ENCODE results near the gene KIAA0319L.

KIAA0319L gene

DNA sequence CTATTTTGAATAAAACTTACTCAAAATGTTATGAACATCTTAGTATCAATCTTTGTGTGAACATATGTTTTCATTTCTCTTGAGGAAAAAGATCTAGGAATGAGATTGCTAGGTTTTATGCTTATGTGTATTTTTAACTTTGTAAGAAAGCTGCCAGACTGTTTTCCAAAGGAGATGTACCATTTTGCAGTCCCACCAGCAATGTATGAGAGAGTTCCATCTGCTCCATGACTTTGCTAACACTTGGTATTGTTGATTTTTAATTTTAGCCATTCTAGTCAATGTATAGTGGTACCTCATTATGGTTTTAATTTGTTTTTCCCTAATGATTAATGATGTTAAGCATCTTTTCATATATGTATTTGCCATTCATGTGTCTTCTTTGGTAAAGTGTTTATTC, 156.2 kb downstream of the KIAA0319L start:
- H3K9me3 ChIP-seq (ENCODE audit: insufficient read depth, low read depth, low read length) = no peaks in the 10 kb centered on the region
- no peak overlapping the region for H3K27ac ChIP-seq (ENCODE audit: low read depth, low read length)
- H3K27me3 ChIP-seq (ENCODE audit: insufficient read depth, low read length) = no peaks in the 10 kb centered on the region
- peaks cover 95% of the 10 kb centered on the region for H3K36me3 ChIP-seq (ENCODE audit: insufficient read depth, low read length)
- peaks cover 11% of the 10 kb centered on the region; the same call in 1 of the 2 replicates for H3K4me1 ChIP-seq (ENCODE audit: insufficient read depth, low read length)
- no peak overlapping the region for H3K4me3 ChIP-seq (ENCODE audit: low read length)
- no peak overlapping the region for H3K9ac ChIP-seq (ENCODE audit: low read depth, low read length)

DNA sequence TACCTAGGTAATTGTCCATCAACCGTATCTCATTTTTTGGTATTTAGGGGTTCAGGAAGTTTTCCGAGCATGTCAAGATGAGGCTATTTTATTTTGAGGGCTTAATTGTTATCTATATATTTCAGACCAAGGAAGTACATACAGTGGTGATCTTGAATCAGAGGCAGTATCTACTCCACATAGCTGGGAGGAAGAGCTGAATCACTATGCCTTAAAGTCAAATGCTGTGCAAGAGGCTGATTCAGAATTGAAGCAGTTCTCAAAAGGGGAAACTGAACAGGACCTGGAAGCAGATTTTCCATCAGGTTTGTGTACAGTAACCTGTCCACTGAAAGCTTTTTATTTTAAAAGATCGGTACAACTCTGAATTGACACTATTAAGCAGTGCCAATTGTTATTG, 158.5 kb downstream of the KIAA0319L start:
- 100% methylated on average over 3 of the region's 3 CpGs for WGBS
- no peak overlapping the region for H3K27ac ChIP-seq (ENCODE audit: low read depth, low read length)

DNA sequence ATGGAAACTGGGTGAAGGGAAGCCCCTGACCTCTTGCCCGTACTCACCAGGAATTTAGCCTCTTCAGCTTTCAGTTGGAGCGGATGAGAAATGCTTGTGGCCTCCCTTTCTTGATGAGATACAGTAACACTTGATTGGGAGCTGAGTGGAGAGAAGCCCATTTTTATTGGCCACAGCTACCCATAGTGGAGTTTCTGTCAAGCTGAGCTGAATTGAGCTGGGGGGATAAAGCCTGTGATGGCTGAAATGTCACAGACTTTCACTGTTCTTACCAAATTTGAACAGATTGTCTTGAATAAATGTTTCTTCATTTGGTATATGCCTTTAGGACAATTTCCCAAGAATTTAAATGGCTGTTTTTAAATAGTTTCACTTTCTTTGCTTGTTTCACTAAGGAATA, 162.8 kb downstream of the KIAA0319L start:
- H3K9ac ChIP-seq (ENCODE audit: low read depth, low read length) = no peak overlapping the region
- no peaks in the 10 kb centered on the region for H3K9me3 ChIP-seq (ENCODE audit: insufficient read depth, low read depth, low read length)
- H3K27me3 ChIP-seq (ENCODE audit: insufficient read depth, low read length) = no peaks in the 10 kb centered on the region
- peaks cover 72% of the 10 kb centered on the region for H3K36me3 ChIP-seq (ENCODE audit: insufficient read depth, low read length)
- peak overlapping the region; percentile 60 for H3K27ac ChIP-seq (ENCODE audit: low read depth, low read length)
- H3K4me3 ChIP-seq (ENCODE audit: low read length) = no peak overlapping the region
- peaks cover 44% of the 10 kb centered on the region for H3K4me1 ChIP-seq (ENCODE audit: insufficient read depth, low read length)
- 97% methylated on average over 2 of the region's 2 CpGs for WGBS

More for the DNA sequence above, 158.5 kb downstream of the KIAA0319L start:
- Histone ChIP-seq H3K9me3 (ENCODE audit: insufficient read depth, low read depth, low read length) (no peaks in the 10 kb centered on the region), H3K36me3 (ENCODE audit: insufficient read depth, low read length) (peaks cover 95% of the 10 kb centered on the region), H3K27me3 (ENCODE audit: insufficient read depth, low read length) (no peaks in the 10 kb centered on the region), H3K4me3 (ENCODE audit: low read length) (no peak overlapping the region), H3K9ac (ENCODE audit: low read depth, low read length) (no peak overlapping the region), H3K4me1 (ENCODE audit: insufficient read depth, low read length) (peaks cover 7% of the 10 kb centered on the region)

DNA sequence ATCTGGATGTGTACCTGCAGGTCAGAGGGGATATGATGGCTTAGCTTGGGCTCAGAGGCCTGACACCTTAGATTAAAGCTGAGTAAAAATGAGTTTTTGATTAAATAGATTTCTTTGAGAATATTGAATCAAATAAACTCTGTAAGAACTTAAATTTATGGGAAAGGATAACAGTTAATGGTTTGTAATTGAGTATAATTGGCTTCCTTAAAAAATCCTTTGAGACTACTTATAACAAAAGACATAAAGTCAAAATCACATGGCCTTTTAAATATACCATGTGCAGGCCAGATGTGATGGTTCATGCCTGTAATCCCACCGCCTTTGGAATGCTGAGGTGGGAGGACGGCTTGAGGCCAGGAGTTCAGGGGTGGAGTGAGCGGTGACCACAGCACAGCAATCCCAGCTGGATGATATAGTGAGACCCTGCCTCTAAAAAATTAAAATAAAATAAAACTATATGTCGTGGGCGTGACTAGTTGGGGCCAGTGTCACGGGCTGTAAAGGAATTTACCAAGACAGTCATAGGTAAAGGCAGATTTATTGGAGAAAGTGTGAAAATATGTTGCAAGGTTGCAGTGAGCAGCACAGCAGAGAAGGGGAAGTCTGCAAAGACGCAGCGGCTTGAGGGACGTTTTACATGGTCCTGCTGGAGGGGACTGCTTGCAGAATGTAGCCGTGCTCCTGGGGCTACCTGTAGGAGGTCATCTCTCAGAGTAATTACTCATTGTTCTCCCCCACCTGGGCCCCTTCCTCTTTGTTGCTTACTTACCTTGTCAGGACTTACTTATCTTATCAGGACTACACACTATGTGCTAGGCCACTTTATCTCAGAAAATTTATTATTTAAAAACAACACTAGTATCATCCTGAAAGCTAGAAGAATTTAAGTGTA, 166.4 kb downstream of the KIAA0319L start:
- peak overlapping the region; percentile 80 for H3K27ac ChIP-seq (ENCODE audit: low read depth, low read length)

DNA sequence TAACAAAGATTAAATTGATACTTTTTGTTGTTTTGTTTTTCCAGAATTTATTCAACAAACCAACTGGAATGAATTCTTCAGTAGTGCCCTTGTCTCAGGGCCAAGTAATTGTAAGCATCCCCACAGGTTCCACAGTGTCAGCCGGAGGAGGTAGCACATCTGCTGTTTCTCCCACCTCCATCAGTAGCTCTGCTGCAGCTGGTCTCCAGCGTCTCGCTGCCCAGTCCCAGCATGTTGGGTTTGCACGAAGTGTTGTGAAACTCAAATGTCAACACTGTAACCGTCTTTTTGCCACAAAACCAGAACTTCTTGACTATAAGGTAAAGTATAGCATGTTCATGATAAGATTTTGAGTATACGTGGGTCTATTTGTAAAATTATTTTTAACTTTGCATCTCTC, 170.2 kb downstream of the KIAA0319L start:
- 95% methylated on average over 5 of the region's 6 CpGs for WGBS
- Histone ChIP-seq H3K4me3 (ENCODE audit: low read length) (no peak overlapping the region), H3K36me3 (ENCODE audit: insufficient read depth, low read length) (peaks cover 46% of the 10 kb centered on the region), H3K27me3 (ENCODE audit: insufficient read depth, low read length) (no peaks in the 10 kb centered on the region), H3K9ac (ENCODE audit: low read depth, low read length) (no peak overlapping the region), H3K9me3 (ENCODE audit: insufficient read depth, low read depth, low read length) (no peaks in the 10 kb centered on the region), H3K4me1 (ENCODE audit: insufficient read depth, low read length) (peaks cover 26% of the 10 kb centered on the region), H3K27ac (ENCODE audit: low read depth, low read length) (no peak overlapping the region)

More for the DNA sequence above, 166.4 kb downstream of the KIAA0319L start:
- H3K27me3 ChIP-seq (ENCODE audit: insufficient read depth, low read length) = no peaks in the 10 kb centered on the region
- peaks cover 44% of the 10 kb centered on the region for H3K4me1 ChIP-seq (ENCODE audit: insufficient read depth, low read length)
- H3K4me3 ChIP-seq (ENCODE audit: low read length) = no peak overlapping the region; the same call in 1 of the 2 replicates
- peak overlapping the region; percentile 51 for H3K9ac ChIP-seq (ENCODE audit: low read depth, low read length)
- 21% methylated on average over 10 of the region's 10 CpGs for WGBS
- H3K36me3 ChIP-seq (ENCODE audit: insufficient read depth, low read length) = peaks cover 69% of the 10 kb centered on the region
- no peaks in the 10 kb centered on the region for H3K9me3 ChIP-seq (ENCODE audit: insufficient read depth, low read depth, low read length)

DNA sequence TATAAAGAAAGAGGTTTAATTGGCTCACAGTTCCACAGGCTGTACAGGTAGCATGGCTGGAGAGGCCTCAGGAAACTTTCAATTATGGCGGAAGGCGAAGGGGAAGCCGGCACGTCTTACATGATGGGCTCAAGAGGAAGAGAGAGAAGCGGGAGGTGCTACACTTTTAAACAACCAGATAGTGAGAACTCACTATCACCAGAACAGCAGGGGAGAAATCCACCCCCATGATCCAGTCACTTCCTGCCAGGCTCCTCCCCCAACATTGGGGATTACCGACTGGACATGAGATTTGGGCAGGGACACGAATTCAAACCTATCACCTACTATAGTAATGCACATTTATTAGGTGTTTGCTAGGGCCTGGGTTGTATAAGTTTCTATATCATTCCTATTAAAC, 170.9 kb downstream of the KIAA0319L start:
- no peak overlapping the region for H3K27ac ChIP-seq (ENCODE audit: low read depth, low read length)
- peaks cover 49% of the 10 kb centered on the region for H3K36me3 ChIP-seq (ENCODE audit: insufficient read depth, low read length)
- no peaks in the 10 kb centered on the region for H3K27me3 ChIP-seq (ENCODE audit: insufficient read depth, low read length)
- no peak overlapping the region for H3K9ac ChIP-seq (ENCODE audit: low read depth, low read length)
- no peaks in the 10 kb centered on the region for H3K9me3 ChIP-seq (ENCODE audit: insufficient read depth, low read depth, low read length)
- H3K4me1 ChIP-seq (ENCODE audit: insufficient read depth, low read length) = peaks cover 22% of the 10 kb centered on the region
- WGBS = 82% methylated on average over 5 of the region's 7 CpGs
- H3K4me3 ChIP-seq (ENCODE audit: low read length) = no peak overlapping the region
